H9 (cell line): ENCODE measurements around the gene TFCP2. TPM values are rescaled to one million over a fixed set of nuclear protein-coding genes. Genes with fewer than 3 reads are reported as not detected.

Experiments used
- DNase-seq: peaks from one replicate; pipeline ENCODE4 v3.0.0-alpha.2; 2017
- H2AFZ ChIP-seq: one replicate; pipeline ENCODE4 v1.6.1; 2013; ENCODE audit warnings: mild to moderate bottlenecking, low read length, control low read depth, moderate library complexity
- H2AK5ac ChIP-seq: 2 replicates; pipeline ENCODE4 v1.6.1; 2013; ENCODE audit warnings: low read length, control low read depth, mixed read lengths; ENCODE audit not compliant: insufficient read length
- H2BK120ac ChIP-seq: one replicate; pipeline ENCODE4 v1.6.1; 2013; ENCODE audit warnings: low read depth, mild to moderate bottlenecking, low read length, control low read depth, inconsistent platforms; ENCODE audit not compliant: poor library complexity, severe bottlenecking
- H2BK12ac ChIP-seq: 2 replicates; pipeline ENCODE4 v1.6.1; 2013; ENCODE audit warnings: low read length, control low read depth, mixed read lengths, low read depth; ENCODE audit not compliant: insufficient read length
- H2BK15ac ChIP-seq: 2 replicates; pipeline ENCODE4 v1.6.1; 2013; ENCODE audit warnings: low read depth, low read length, control low read depth
- H2BK20ac ChIP-seq: one replicate; pipeline ENCODE4 v1.6.1; 2013; ENCODE audit warnings: low read depth, mild to moderate bottlenecking, low read length, control low read depth, inconsistent platforms; ENCODE audit not compliant: poor library complexity, severe bottlenecking
- H2BK5ac ChIP-seq: 2 replicates; pipeline ENCODE4 v1.6.1; 2013; ENCODE audit warnings: low read length, control low read depth, mixed read lengths; ENCODE audit not compliant: insufficient read length
- H3K14ac ChIP-seq: 2 replicates; pipeline ENCODE4 v1.6.1; 2013; ENCODE audit warnings: low read length, control low read depth; ENCODE audit not compliant: insufficient read depth
- H3K18ac ChIP-seq: 2 replicates; pipeline ENCODE4 v1.6.1; 2013; ENCODE audit warnings: low read depth, mild to moderate bottlenecking, mixed read lengths, low read length, control low read depth; ENCODE audit not compliant: insufficient read length
- H3K23ac ChIP-seq: 2 replicates; pipeline ENCODE4 v1.6.1; 2013; ENCODE audit warnings: low read length, control low read depth, mixed read lengths, low read depth; ENCODE audit not compliant: insufficient read length
- H3K23me2 ChIP-seq: 2 replicates; pipeline ENCODE4 v1.6.1; 2013; ENCODE audit warnings: low read depth, mild to moderate bottlenecking, mixed read lengths, low read length, control low read depth; ENCODE audit not compliant: insufficient read length, poor library complexity, severe bottlenecking
- H3K27ac ChIP-seq: 2 replicates; pipeline ENCODE4 v1.5.1; 2013; ENCODE audit warnings: low read length, control low read depth, mixed read lengths, low read depth; ENCODE audit not compliant: insufficient read length
- H3K27me3 ChIP-seq: 2 replicates; pipeline ENCODE4 v1.6.1; 2013; ENCODE audit warnings: low read length, control low read depth, inconsistent platforms; ENCODE audit not compliant: insufficient read depth
- H3K4ac ChIP-seq: 2 replicates; pipeline ENCODE4 v1.6.1; 2013; ENCODE audit warnings: low read depth, mild to moderate bottlenecking, control low read depth, inconsistent platforms, low read length, moderate library complexity
- H3K4me1 ChIP-seq: 2 replicates; pipeline ENCODE4 v1.6.1; 2013; ENCODE audit warnings: low read length, control low read depth, inconsistent platforms; ENCODE audit not compliant: insufficient read depth
- H3K4me2 ChIP-seq: 2 replicates; pipeline ENCODE4 v1.6.1; 2013; ENCODE audit warnings: low read length, control low read depth, mixed read lengths; ENCODE audit not compliant: insufficient read length, insufficient read depth
- H3K56ac ChIP-seq: 2 replicates; pipeline ENCODE4 v1.6.1; 2013; ENCODE audit warnings: low read depth, mild to moderate bottlenecking, mixed read lengths, low read length, control low read depth; ENCODE audit not compliant: insufficient read length
- H3K79me1 ChIP-seq: 2 replicates; pipeline ENCODE4 v1.6.1; 2013; ENCODE audit warnings: low read depth, mild to moderate bottlenecking, moderate library complexity, low read length, control low read depth, inconsistent platforms; ENCODE audit not compliant: insufficient read depth, poor library complexity, severe bottlenecking
- H3K79me2 ChIP-seq: 2 replicates; pipeline ENCODE4 v1.6.1; 2013; ENCODE audit warnings: low read length, control low read depth, inconsistent platforms; ENCODE audit not compliant: insufficient read depth
- H3K9ac ChIP-seq: 2 replicates; pipeline ENCODE4 v1.6.1; 2013; ENCODE audit warnings: low read length, control low read depth, mixed read lengths; ENCODE audit not compliant: insufficient read length; ENCODE audit errors: extremely low read depth
- H3K9me3 ChIP-seq: one replicate; pipeline ENCODE4 v1.6.1; 2013; ENCODE audit warnings: low read depth, low read length, inconsistent platforms; ENCODE audit not compliant: control insufficient read depth
- H3T11ph ChIP-seq: one replicate; pipeline ENCODE4 v1.6.1; 2013; ENCODE audit warnings: mild to moderate bottlenecking, low read length, control low read depth, inconsistent platforms
- H4K20me1 ChIP-seq: one replicate; pipeline ENCODE4 v1.6.1; 2013; ENCODE audit not compliant: control insufficient read depth, insufficient read length, insufficient read depth
- H4K5ac ChIP-seq: 2 replicates; pipeline ENCODE4 v1.6.1; 2013; ENCODE audit warnings: low read depth, mild to moderate bottlenecking, mixed read lengths, low read length, control low read depth; ENCODE audit not compliant: insufficient read length
- H4K8ac ChIP-seq: replicated peaks from 2 replicates; pipeline ENCODE4 v1.6.1; 2013; ENCODE audit warnings: low read length, control low read depth, mixed read lengths, low read depth; ENCODE audit not compliant: insufficient read length
- H4K91ac ChIP-seq: 2 replicates; pipeline ENCODE4 v1.6.1; 2013; ENCODE audit warnings: low read depth, mild to moderate bottlenecking, moderate library complexity, mixed read lengths, low read length, control low read depth; ENCODE audit not compliant: insufficient read length
- H3K27ac Mint-ChIP-seq, 3 experiments: 2 replicates in 2 of 3; 3 replicates in 1 of 3; pipeline ENCODE4 v1.8.0; 2020 to 2021; ENCODE audit warnings: mixed read lengths in 3 of 3, mild to moderate bottlenecking in 1 of 3, moderate library complexity in 1 of 3
- H3K27me3 Mint-ChIP-seq: 2 replicates; pipeline ENCODE4 v1.8.0; 2021; ENCODE audit warnings: low read depth, mild to moderate bottlenecking, moderate library complexity, mixed read lengths
- H3K36me3 Mint-ChIP-seq, 3 experiments: 2 replicates in 2 of 3; 3 replicates in 1 of 3; pipeline ENCODE4 v1.8.0; 2020 to 2021; ENCODE audit warnings: low read depth in 3 of 3, mixed read lengths in 3 of 3; ENCODE audit not compliant: insufficient read depth in 1 of 3
- H3K4me1 Mint-ChIP-seq, 2 experiments: 2 replicates each; pipeline ENCODE4 v1.8.0; 2020; ENCODE audit warnings: mixed read lengths in 2 of 2
- H3K4me3 Mint-ChIP-seq, 2 experiments: 2 replicates in 1 of 2; 3 replicates in 1 of 2; pipeline ENCODE4 v1.8.0; 2020 to 2021; ENCODE audit warnings: mild to moderate bottlenecking in 2 of 2, mixed read lengths in 2 of 2, moderate library complexity in 1 of 2
- H3K9me3 Mint-ChIP-seq, 2 experiments: 2 replicates in 1 of 2; 3 replicates in 1 of 2; pipeline ENCODE4 v1.8.0; 2020; ENCODE audit warnings: mild to moderate bottlenecking in 2 of 2, mixed read lengths in 2 of 2, moderate library complexity in 1 of 2
- CTCF ChIP-seq: fragments of 200-600 bp; sonication (generic); conservative IDR thresholded peaks from 3 replicates; pipeline ENCODE4 v1.8.0; 2021; ENCODE audit warnings: antibody characterized with exemption, mild to moderate bottlenecking
- WGBS: extraction: QIAGEN DNeasy Blood & Tissue Kit; methylation state at CpG from one replicate; pipeline ENCODE4 v1.1.7; 2013; ENCODE audit warnings: missing lambda C conversion rate, low lambda C conversion rate, mixed read lengths; ENCODE audit not compliant: insufficient read length; ENCODE audit errors: extremely low coverage; 5-methylcytosine and 5-hydroxymethylcytosine counted together
- total RNA-seq: library from RNA; stranded (reverse); gene quantifications from 2 replicates; pipeline ENCODE4 v1.2.1, GENCODE V29; 2021

TFCP2 gene
- total RNA-seq, 1 experiment from 2014 or later, result 27.1 TPM

- H3K27ac ChIP-seq, result no peak overlapping the region
- H3K79me2 ChIP-seq, result peaks cover 3% of the 10 kb centered on the region
- H2BK12ac ChIP-seq, result no peak overlapping the region
- no peak overlapping the region for H3K18ac ChIP-seq
- peaks cover 2% of the 10 kb centered on the region for H3K79me1 ChIP-seq
- H3K9me3 ChIP-seq, result no peaks in the 10 kb centered on the region
- no peaks in the 10 kb centered on the region for H4K20me1 ChIP-seq
- no peak overlapping the region for H3K14ac ChIP-seq
- H3K23me2 ChIP-seq, result no peaks in the 10 kb centered on the region
- no peak overlapping the region for H3K9ac ChIP-seq
- no peak overlapping the region for H3T11ph ChIP-seq
- no peak overlapping the region for H4K91ac ChIP-seq
- H3K4ac ChIP-seq, result no peak overlapping the region
- H3K4me2 ChIP-seq, result no peak overlapping the region
- H2BK120ac ChIP-seq, result no peak overlapping the region
- H2AFZ ChIP-seq, result no peak overlapping the region
- DNase-seq, result no peak
- 0 out of 7 replicates have a peak, but pooled peaks cover 0 to under 1% (median 0%) of the 10 kb centered on the region in 3 experiments for H3K36me3 Mint-ChIP-seq
- no peak overlapping the region for H4K5ac ChIP-seq
- H3K23ac ChIP-seq, result no peak overlapping the region
- no peak overlapping the region for H4K8ac ChIP-seq
- H3K27me3 ChIP-seq, result no peaks in the 10 kb centered on the region
- H2AK5ac ChIP-seq, result no peak overlapping the region
- H2BK15ac ChIP-seq, result no peak overlapping the region
- peak overlapping the region in 1 of 3 experiments; percentile 5; a peak in 2 of 7 replicates for H3K27ac Mint-ChIP-seq
- H3K4me1 ChIP-seq, result no peaks in the 10 kb centered on the region
- no peak overlapping the region for H2BK5ac ChIP-seq
- H3K4me3 Mint-ChIP-seq, result no peak overlapping the region
- peaks cover 8 to 12% of the 10 kb centered on the region in 2 experiments; a peak in 3 of 4 replicates for H3K4me1 Mint-ChIP-seq
- no peak overlapping the region for H2BK20ac ChIP-seq
- TF ChIP-seq CTCF, result no peak
- no peaks in the 10 kb centered on the region for H3K9me3 Mint-ChIP-seq
- WGBS, result no CpG with 5 or more reads among the region's 3 CpGs
- H3K56ac ChIP-seq, result no peak overlapping the region
- no peaks in the 10 kb centered on the region for H3K27me3 Mint-ChIP-seq
These were observed 22.2 kb downstream of the TFCP2 start for GRCh38 chr12:51150777-51151176.
